Left ventricle myocardium inferior (tissue), 1 donor: ENCODE measurements around the gene PIGN. TPM values are rescaled to one million over a fixed set of nuclear protein-coding genes. Genes with fewer than 3 reads are reported as not detected.

ENCODE experiments used
- DNase-seq: peaks from one replicate; pipeline ENCODE4 v3.0.0-alpha.2; 2020
- H3K27ac ChIP-seq: fragments of 200-600 bp; replicated peaks from 2 replicates; pipeline ENCODE4 v1.8.0; 2021
- H3K27me3 ChIP-seq: fragments of 200-600 bp; 2 replicates; pipeline ENCODE4 v1.8.0; 2021; ENCODE audit warnings: low read depth
- H3K36me3 ChIP-seq: fragments of 200-600 bp; 2 replicates; pipeline ENCODE4 v1.8.0; 2021
- H3K4me1 ChIP-seq: fragments of 200-600 bp; 2 replicates; pipeline ENCODE4 v1.8.0; 2021
- H3K4me3 ChIP-seq: fragments of 200-600 bp; 2 replicates; pipeline ENCODE4 v1.8.0; 2021; ENCODE audit warnings: mild to moderate bottlenecking, moderate library complexity
- H3K9me3 ChIP-seq: fragments of 200-600 bp; replicated peaks from 2 replicates; pipeline ENCODE4 v1.8.0; 2021
- intact Hi-C: fragments of 100-400 bp; cut with micrococcal nuclease; formaldehyde crosslinking; loops from one replicate; pipeline ENCODE4 v1.11.0; 2022
- total RNA-seq: library from RNA; stranded (reverse); fragmentation: NEBNext Ultra II Directional; extraction: Animal tissue kit (Norgen Biotek cat#: 25700); gene quantifications from one replicate; pipeline ENCODE4 v1.2.1, GENCODE V29; 2021
- TF ChIP-seq, protein P1 (sequence below): fragments of 200-600 bp; IDR thresholded peaks from 2 replicates; pipeline ENCODE4 v1.8.0; 2021; ENCODE audit warnings: antibody characterized with exemption, mild to moderate bottlenecking, borderline replicate concordance
- donor health status: DM: no; HTN: yes; CAD: no; lungs with severe emphysema.

Gene PIGN
- total RNA-seq, 1 donor from 2014 or later: 19.7 TPM

DNA sequence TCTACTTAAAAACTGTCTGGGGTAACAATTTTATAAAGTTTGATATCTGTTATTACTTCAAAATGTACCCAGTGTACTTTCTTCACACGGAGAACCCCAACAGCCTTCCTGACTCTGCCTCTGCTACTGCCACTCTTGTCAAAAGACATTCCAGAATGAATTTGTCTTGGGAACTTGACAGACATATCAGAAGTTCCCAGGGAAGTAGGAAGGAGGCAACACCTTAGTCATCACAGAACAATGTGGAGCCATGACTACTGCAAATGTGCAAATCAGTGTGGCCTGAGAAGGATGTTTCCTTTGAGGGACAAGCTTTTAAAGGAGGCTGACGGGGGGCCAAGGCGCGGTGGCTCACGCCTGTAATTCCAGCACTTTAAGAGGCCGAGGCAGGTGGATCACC, 160.3 kb downstream of the PIGN start:
- Histone ChIP-seq H3K27me3 (peaks cover 7% of the 10 kb centered on the region), H3K4me3 (no peak overlapping the region), H3K4me1 (peaks cover 5% of the 10 kb centered on the region), H3K36me3 (no peaks in the 10 kb centered on the region), H3K27ac (no peak overlapping the region), H3K9me3 (peaks cover under 1% of the 10 kb centered on the region)
- intact Hi-C loops: no loop called here
- DNase-seq: no peak
- TF ChIP-seq, protein P1, sequence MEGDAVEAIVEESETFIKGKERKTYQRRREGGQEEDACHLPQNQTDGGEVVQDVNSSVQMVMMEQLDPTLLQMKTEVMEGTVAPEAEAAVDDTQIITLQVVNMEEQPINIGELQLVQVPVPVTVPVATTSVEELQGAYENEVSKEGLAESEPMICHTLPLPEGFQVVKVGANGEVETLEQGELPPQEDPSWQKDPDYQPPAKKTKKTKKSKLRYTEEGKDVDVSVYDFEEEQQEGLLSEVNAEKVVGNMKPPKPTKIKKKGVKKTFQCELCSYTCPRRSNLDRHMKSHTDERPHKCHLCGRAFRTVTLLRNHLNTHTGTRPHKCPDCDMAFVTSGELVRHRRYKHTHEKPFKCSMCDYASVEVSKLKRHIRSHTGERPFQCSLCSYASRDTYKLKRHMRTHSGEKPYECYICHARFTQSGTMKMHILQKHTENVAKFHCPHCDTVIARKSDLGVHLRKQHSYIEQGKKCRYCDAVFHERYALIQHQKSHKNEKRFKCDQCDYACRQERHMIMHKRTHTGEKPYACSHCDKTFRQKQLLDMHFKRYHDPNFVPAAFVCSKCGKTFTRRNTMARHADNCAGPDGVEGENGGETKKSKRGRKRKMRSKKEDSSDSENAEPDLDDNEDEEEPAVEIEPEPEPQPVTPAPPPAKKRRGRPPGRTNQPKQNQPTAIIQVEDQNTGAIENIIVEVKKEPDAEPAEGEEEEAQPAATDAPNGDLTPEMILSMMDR: no peak

DNA sequence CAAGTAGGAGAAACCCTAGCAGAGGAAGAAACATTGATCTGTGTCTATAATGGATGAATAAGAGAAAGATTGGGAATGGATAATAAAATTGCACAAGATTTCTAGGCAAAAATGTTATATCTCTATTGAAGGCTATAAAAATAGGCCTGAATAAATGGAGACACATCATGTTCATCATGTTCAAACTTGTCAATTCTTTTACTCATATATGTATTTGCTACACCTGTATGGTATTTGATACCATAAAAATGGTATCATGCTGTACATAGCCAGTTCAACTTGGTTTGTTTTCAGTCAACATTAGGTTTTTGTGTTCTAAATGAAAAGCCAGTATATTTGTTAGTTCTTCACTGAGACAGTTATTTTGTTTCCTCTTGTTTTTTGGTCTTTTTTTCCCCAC, 161.9 kb downstream of the PIGN start:
- intact Hi-C loops: no loop called here
- Histone ChIP-seq H3K27me3 (peaks cover 7% of the 10 kb centered on the region), H3K36me3 (no peaks in the 10 kb centered on the region), H3K9me3 (peaks cover 9% of the 10 kb centered on the region), H3K27ac (no peak overlapping the region), H3K4me3 (no peak overlapping the region), H3K4me1 (peaks cover 5% of the 10 kb centered on the region)
- no peak for DNase-seq
- TF ChIP-seq, protein P1: no peak

DNA sequence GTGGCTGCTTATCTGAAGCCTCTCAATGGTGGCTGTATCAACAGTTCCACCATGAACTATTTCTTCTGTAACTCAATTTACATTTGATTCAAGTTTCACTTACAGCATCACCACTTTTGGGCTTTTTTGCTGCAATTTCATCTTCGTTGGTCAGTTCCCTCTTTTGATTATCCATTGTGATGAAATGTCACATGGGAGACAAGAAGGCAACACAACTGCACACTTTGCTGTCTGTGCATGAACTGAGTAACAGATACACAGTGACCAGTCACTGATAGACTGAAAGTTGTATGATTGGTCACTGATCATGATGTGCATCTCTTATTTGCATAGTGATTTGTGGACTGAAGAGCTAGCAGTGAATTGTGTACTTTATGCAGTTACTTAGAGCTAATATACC, 163.3 kb downstream of the PIGN start:
- TF ChIP-seq, protein P1: no peak
- H3K4me1 ChIP-seq: peaks cover 5% of the 10 kb centered on the region
- H3K9me3 ChIP-seq: peaks cover 9% of the 10 kb centered on the region
- intact Hi-C loops: no loop called here
- no peak overlapping the region for H3K4me3 ChIP-seq
- H3K27me3 ChIP-seq: peaks cover 7% of the 10 kb centered on the region
- no peak for DNase-seq
- H3K36me3 ChIP-seq: no peaks in the 10 kb centered on the region
- no peak overlapping the region for H3K27ac ChIP-seq

DNA sequence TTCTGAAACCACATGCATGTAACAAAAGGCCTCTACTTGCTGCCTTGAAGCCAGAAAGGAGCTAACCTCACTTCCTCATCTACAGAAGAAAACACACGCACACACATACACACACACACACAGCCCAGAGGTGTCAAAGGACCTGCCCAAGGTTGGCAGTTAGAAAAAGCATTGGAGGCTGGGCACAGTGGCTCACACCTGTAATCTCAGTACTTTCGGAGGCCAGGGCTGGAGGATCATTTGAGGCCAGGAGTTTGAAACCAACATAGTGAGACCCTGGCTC, 168.2 kb downstream of the PIGN start:
- Histone ChIP-seq H3K27me3 (no peaks in the 10 kb centered on the region), H3K27ac (peak overlapping the region; percentile 74), H3K4me3 (no peak overlapping the region), H3K4me1 (peaks cover 17% of the 10 kb centered on the region), H3K36me3 (no peaks in the 10 kb centered on the region), H3K9me3 (peaks cover 16% of the 10 kb centered on the region)
- intact Hi-C loops: no loop called here
- DNase-seq: no peak
- TF ChIP-seq, protein P1: no peak

DNA sequence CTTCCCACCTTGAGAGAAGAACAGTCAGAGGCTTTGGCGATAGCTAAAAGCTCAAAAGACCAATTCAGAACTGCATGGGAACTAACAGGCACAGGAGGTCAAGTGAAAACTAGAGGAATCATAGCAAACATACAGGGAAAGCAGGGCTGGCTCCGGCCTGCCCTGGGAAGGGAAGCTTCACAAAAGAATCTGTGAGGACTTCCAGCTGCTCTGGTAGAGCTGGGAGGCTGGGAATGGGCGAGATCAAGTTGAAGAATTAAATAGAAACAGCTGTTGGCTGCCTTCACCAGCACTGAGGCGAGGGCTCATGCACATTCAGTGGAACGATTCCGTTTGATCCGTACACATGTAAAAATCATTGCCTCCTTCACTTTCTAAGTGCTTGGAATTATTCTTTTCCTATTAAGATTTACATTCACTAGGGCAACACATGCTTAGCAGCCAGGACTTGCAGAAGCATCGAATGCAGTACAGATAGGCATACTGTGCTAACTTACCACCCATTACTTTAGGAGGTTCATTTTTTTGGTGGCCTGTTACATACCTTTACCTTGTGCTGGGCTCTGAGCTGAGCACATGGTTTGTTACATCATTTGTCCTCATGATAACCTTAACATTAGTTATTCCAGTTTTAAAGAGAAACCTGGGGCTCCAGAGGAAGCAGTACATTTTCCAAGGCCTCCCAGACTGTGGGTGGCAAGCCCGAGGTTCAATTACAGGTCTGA, 168.7 kb downstream of the PIGN start:
- peaks cover 17% of the 10 kb centered on the region for H3K4me1 ChIP-seq
- intact Hi-C loops: no loop called here
- peaks cover 16% of the 10 kb centered on the region for H3K9me3 ChIP-seq
- no peaks in the 10 kb centered on the region for H3K36me3 ChIP-seq
- H3K27ac ChIP-seq: peak overlapping the region; percentile 74
- peak; percentile 54 for DNase-seq
- no peak overlapping the region for H3K4me3 ChIP-seq
- TF ChIP-seq, protein P1: no peak
- H3K27me3 ChIP-seq: no peaks in the 10 kb centered on the region
